GM19452 (cell line): ENCODE measurements around the gene SOX10.
"Not testable (repeated sequence)": the region's sequence is repeated elsewhere in the genome, so short reads cannot be mapped to it uniquely, and the experiment has no call there.

ENCODE experiments used
- ATAC-seq: cut with Tn5 transposase; IDR thresholded peaks from one replicate; pipeline ENCODE4 v1.9.1; 2021; ENCODE audit not compliant: unreplicated experiment

The SOX10 gene

GRCh38 chr22:37965940-37966664, 18.3 kb downstream of the SOX10 start:
- ATAC-seq, result no peak

DNA sequence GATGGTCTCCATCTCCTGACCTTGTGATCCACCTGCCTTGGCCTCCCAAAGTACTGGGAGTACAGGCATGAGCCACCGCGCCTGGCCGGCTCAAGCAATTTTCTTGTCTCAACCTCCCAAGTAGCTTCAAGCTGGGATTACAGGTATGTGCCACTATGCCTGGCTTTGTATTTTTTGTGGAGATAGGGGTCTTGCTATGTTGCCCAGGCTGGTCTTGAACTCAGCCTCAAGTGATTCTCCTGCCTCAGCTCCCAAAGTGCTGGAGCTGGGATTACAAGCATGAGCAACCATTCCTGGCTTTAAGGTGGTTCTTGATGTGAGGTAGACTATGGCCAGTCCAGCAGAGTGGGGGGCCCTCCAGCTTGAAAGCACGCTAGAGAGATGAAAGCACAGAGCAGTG, 23.3 kb downstream of the SOX10 start:
- no peak for ATAC-seq

DNA sequence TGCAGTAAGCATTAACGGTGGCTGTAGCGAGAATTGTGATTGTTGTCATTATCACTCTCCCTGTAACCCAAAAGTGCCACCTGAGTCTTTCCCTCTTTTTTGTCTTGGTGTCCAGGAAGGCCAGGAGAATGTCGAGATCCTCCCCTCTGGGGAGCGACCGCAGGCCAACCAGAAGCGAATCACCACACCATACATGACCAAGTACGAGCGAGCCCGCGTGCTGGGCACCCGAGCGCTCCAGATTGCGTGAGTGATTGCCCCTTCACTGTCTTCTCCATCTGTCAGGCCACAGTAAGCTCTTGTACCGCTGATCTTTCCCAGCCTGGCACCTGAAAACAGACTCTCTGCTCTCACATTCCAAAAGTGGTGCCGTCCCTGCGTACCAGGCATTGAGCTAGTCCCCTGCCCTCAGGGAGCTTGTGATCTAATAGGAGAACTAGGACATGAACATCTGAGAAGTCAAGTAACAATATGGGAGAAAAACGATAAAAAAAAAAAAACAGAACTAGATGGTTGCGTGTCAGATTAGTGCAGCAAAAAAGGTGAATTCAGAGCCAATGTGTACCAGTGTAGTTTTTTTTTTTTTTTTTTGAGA, 25.0 kb downstream of the SOX10 start:
- ATAC-seq, result no peak

DNA sequence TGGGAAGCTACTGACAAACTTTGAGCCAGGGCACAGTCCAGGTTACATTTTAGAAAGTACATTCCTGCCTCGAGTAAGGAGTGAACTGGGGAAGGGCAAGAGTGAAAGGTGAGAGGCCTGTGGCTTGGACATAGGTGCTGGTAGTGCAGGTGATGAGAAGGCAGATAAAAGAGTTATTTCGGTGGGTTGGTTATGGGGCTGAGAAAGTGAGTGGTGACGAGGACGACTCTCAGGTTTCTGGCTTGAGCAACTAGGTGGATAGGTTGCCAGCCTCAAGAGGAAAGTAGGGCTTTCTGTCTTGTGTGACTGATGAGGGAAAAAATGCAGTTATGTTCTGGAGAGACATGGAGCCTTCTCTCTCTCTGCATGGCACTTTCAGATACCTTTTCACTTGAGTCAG, 27.1 kb downstream of the SOX10 start:
- no peak for ATAC-seq

- ATAC-seq, result not testable (repeated sequence)
These were observed 28.4 kb downstream of the SOX10 start for GRCh38 chr22:37955825-37956397.

DNA sequence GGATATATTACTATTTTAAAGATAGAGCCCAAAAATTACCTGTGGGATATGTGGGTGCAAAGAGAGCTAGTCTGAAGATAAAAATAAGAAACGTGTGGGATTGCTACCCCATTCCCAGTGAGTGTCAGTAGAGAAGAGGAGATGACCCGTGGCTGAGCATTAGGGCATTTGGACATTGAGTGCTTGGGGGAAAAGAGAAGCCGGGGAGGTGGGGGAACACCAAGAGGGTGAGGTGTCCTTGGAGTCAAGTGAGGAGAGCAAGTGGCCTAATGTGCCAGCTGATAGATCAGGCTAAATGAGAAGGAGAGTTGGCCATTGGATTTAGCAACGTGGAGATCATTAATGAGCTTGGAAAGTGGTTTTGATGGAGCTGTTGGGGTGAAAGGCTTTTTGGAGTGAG, 29.7 kb downstream of the SOX10 start:
- no peak for ATAC-seq

DNA sequence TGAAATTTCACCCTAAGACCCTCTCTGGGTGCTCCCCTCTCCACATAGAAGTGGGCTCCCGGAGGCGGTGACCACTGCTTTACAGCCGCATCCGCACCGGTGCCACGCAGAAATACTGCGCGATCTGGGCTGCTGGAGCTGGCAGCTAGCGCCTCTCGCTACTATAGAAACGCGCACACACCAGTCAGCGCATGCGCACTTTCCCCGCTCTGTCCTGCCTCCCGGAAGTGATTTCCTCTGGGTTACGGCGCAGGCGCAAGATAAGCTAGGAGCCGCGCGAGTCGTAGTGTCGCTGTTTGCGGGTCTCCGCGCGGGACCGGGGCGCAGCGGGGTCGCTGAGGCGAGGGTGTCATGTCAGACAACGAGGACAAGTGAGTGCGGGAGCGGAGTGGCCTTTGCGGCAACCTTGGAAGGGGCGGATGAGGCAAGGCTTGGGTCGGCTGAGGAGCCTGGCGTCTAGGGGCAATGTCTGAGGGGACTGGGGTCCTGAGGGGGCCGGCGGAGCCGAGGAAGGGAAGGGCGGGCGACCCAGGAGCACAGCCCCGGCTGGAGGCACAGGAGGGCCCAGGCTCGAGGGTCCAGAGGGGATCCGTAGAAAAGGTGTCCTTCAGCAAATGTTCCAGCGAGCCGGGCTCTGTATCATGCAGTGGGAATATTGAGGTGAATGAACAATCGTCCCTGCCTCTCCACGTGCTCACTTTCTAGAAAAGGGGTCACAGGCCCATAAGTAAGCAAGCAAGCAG, 30.7 kb downstream of the SOX10 start, which contains the start of the genes C22orf23 and POLR2F:
Gene C22orf23, minus strand, starts transcription at position 165 of the 743 bp plus-strand sequence. CDS start 452 bp downstream, outside the sequence.
Gene POLR2F, plus strand, starts transcription at position 263 of the 743 bp plus-strand sequence. Its CDS starts 89 bp downstream, at position 352.
- peak; percentile 87 for ATAC-seq

DNA sequence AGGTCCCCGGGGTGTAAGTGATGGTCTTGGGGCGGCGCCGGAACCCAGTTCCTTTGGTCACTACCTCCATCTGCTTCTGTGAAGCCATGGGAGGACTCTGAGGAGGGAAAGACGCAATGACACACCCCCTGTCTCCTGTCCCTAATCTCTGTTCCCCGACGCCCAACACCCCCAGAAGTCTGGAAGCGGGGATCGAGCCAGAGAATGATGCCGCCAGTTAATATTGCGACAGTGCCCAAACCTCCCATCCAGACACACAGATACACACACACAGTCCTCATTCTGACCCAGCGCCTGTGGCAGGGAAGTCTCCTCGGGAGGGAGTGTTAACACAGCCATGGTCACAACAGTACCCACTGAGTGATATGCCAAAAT, 31.3 kb downstream of the SOX10 start:
- no peak for ATAC-seq

DNA sequence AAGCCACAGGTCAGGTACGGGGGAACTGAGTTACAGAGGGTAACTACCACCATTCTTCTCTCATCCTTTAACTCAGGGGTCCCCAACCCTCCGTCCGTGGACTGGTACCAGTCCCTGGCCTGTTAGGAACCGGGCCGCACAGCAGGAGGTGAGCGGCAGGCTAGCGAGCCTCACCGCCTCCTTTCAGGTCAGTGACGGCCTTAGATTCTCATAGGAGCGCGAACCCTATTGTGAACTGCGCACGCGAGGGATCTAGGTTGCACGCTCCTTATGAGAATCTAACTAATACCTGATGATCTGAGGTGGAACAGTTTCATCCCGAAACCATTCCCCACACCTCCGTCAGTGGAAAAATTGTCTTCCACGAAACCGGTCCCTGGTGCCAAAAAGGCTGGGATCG, 31.7 kb downstream of the SOX10 start:
- ATAC-seq, result not testable (repeated sequence)

DNA sequence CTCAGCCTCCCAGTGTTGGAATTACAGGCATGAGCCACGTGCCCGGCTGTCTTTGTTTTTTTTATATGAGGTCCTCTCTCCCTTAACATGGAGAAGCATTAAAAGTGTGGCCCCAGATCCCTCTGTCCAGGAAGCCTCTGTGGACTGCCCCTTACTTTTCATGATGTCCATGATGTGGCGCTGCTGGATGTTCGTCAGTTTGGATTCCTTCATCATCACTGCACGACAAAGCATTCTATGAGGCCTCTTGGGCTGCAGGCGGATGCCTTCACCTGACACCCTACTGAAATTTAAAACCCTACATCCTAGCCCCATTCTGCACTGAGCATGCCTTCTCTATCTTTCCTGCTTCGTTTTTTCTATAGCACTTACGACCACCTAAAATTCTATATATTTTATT, 33.0 kb downstream of the SOX10 start:
- no peak for ATAC-seq

DNA sequence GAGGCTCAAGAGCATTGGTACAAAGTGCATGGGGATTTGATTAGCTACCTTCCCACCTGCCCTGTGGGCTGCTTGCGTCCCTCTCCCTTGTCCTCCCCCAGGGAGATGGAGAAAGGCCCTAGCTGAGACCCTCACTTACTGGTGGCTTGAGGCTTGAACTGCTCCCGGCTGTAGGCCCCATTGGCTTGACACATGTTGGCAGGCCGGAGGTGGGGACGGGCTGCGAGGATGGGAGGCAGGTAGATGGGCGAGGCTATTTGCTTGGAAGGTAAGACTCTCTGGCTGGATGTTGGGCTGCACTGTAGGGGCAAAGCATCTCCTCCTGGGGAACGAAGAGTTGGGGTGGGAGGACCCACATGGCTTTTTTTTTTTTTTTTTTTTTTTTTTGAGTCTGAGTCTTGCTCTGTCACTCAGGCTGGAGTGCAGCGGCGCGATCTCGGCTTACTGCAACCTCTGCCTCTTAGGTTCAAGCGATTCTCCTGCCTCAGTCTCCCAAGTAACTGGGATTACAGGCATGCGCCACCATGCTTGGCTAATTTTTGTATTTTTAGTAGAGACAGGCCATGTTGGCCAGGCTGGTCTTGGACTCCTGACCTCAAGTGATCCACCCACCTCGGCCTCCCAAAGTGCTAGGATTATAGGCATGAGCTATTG, 37.1 kb downstream of the SOX10 start:
- not testable (repeated sequence) for ATAC-seq

GRCh38 chr22:37944423-37944822, 39.9 kb downstream of the SOX10 start:
- ATAC-seq, result not testable (repeated sequence)

DNA sequence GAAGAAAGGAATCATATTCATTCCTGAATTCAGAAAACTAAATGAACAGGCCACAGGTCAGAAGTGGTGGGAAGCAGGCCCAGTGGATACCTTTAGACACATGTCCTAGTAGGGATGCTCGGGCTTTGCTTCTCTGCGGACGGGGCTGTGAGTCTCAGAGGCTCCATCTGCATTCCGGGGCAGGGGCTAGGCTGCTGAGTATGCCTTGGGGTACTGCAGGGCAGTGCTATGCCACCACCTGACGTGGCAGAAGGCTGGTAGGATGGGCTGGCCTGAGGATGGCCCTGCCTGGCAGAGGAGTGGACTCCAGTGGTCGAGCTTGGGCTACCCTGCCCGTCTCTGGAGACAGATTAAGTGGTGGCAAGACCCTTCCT, 40.5 kb downstream of the SOX10 start:
- no peak for ATAC-seq

DNA sequence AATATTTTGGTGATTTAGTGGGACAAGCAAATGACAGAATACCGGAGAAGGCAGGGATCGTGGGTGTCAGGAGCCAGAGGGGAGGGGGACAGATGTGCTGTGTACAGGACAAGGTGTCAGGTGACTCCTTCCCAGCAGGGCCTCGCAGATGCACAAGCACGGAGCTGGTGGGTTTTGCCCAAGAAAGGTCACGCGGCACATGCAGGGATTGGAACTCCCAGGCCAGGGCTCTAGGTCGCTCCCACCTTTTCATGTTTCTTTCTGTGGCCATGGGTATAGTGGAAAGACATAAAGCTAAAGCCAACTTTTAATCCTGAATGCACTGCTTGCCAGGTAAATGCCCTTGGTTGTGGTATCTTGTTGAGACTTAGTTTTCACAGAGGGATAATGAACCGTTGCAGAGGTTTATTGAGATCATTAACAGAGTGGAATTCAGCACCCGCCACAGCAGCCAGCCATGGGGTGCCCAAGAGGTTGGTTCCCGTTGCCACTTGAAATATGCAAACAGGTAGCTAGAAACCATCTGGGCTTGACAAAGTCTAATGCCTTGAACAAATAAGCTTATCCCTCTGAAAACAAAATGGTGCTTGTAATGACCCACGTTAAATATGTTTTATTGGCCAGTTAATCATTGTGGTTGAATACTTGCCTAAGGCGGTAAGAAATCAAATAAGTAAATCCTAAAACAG, 41.1 kb downstream of the SOX10 start:
- no peak for ATAC-seq

DNA sequence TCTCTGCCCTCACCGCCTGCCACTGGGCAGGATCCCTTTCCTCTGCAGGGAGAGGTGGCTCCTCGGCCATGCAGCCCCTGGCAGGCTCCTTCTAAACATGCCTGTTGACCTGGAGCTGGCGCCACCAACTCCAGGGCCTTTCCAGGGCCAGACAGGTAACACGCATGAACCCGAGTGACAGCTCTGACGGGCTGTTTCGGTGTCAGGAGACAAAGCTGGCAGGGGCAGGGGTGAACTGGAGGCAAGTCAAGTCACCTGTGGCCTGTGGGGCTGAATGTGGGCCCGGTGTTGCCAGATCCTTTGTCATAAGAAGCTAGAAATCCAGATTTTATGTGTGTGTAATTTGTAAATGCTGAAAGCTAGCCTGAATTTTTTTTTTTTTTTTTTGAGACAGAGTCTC, 42.2 kb downstream of the SOX10 start:
- ATAC-seq, result no peak

- no peak for ATAC-seq
These were observed 43.5 kb downstream of the SOX10 start for GRCh38 chr22:37940698-37941376.

DNA sequence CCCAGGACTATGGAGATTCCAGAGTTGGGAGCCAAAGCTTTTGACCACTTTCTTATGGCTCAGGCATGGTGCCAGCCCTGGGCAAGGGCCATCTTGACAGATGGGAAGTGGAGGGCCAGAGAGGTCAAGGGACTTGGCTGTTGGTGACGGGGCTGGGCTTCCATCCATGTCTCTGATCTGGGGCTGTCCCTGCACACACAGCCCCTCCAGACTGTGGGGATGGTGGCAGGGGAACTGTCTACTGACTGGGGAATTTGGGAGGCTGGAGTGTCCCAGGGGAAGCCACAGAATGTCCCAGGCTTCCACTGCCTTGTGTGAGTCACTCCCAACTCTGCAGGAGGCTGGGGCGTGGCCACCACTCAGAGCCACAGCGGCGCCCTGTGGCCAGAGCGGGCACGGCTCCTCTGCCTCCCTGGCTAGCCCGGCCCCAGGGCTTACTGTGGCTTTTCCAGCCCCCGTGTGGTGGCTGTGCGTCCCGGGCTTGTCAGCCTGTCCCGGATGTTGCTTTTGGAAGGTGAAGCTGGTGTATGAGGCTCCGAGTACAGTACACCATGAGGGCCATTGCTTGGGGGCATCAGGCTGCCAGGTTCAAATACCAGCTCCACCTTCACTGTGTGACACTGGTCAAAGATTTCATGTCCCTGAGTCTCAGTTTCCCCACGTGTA, 50.5 kb downstream of the SOX10 start:
- ATAC-seq, result peak; percentile 94

GRCh38 chr22:37932821-37933578, 51.4 kb downstream of the SOX10 start:
- ATAC-seq, result no peak

DNA sequence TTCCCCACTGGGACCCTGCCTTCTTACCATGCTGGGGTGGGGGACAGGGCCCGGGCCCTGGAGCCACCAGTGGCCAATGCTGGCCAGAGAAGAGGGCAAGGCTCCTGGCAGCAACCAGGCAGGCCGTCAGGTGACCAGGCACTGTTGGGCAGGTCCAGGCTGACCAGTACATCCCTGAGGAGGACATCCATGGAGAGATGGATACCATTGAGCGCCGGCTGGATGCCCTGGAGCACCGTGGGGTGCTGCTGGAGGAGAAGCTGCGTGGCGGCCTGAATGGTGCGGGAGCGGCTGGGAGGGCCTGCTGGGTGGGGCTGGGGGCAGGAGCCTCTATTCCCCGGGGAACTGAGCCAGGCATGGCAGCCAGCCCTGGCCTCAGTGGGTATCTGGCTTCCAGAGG, 52.0 kb downstream of the SOX10 start:
- ATAC-seq, result no peak
